K562 (cell line): ENCODE data around the gene NUP62. TPM values are rescaled to one million over a fixed set of nuclear protein-coding genes. Genes with fewer than 3 reads are reported as not detected.

ENCODE experiments used
- ATF1 ChIP-seq, 2 experiments: fragments of 450-650 bp in 1 of 2; IDR thresholded peaks; 2 replicates each; pipeline ENCODE4 v1.6.1; 2016; ENCODE audit warnings: missing compliant biosample characterization in 1 of 2, missing genetic modification characterization in 1 of 2
- BACH1 ChIP-seq: fragments of 200-800 bp; sonication (Bioruptor generic); IDR thresholded peaks from 2 replicates; pipeline ENCODE4 v1.6.1; 2016; ENCODE audit warnings: missing genetic modification characterization, missing compliant biosample characterization
- E2F1 ChIP-seq: sonication (generic); formaldehyde crosslinking; IDR thresholded peaks from 2 replicates; pipeline ENCODE4 v1.8.1; 2023; ENCODE audit warnings: mild to moderate bottlenecking, missing genetic modification reagents, moderate library complexity
- ETV1 ChIP-seq: fragments of 450-650 bp; conservative IDR thresholded peaks from 2 replicates; pipeline ENCODE4 v1.6.1; 2016; ENCODE audit warnings: missing genetic modification characterization, control low read depth, low read depth, missing compliant biosample characterization
- IFI16 ChIP-seq: fragments of 250-450 bp; sonication (Bioruptor Pico); IDR thresholded peaks from 2 replicates; pipeline ENCODE4 v2.1.2; 2022; ENCODE audit warnings: mild to moderate bottlenecking, inconsistent platforms
- KLF10 ChIP-seq: fragments of 250-450 bp; sonication (Bioruptor Pico); IDR thresholded peaks from 2 replicates; pipeline ENCODE4 v1.6.1; 2021; ENCODE audit warnings: matching md5 sums
- NEUROD1 ChIP-seq: fragments of 150-350 bp; IDR thresholded peaks from 2 replicates; pipeline ENCODE4 v1.6.1; 2014; ENCODE audit warnings: borderline replicate concordance, low read length, low read depth; ENCODE audit not compliant: partially characterized antibody
- NFRKB ChIP-seq: fragments of 450-650 bp; IDR thresholded peaks from 2 replicates; pipeline ENCODE4 v1.6.1; 2016; ENCODE audit warnings: low read depth
- OTX1 ChIP-seq: fragments of 450-650 bp; formaldehyde crosslinking; IDR thresholded peaks from 2 replicates; pipeline ENCODE4 v1.4.0; 2022; ENCODE audit warnings: mild to moderate bottlenecking
- POU5F1 ChIP-seq: fragments of 150-350 bp; IDR thresholded peaks from 2 replicates; pipeline ENCODE4 v1.6.1; 2014; ENCODE audit warnings: borderline replicate concordance, low read length, low read depth, mild to moderate bottlenecking; ENCODE audit not compliant: partially characterized antibody
- PTRF ChIP-seq: fragments of 450-650 bp; IDR thresholded peaks from 2 replicates; pipeline ENCODE4 v1.6.1; 2016; ENCODE audit warnings: mild to moderate bottlenecking, missing genetic modification characterization, missing compliant biosample characterization
- SAFB2 ChIP-seq: fragments of 200-400 bp; formaldehyde crosslinking; IDR thresholded peaks from 2 replicates; pipeline ENCODE4 v1.6.1; 2018; ENCODE audit warnings: borderline replicate concordance, low read length, low read depth, moderate library complexity; ENCODE audit not compliant: severe bottlenecking
- SRSF7 ChIP-seq: fragments of 200-400 bp; formaldehyde crosslinking; optimal IDR thresholded peaks from 2 replicates; pipeline ENCODE3; 2017; ENCODE audit warnings: mild to moderate bottlenecking, low read depth, low read length
- TAL1 ChIP-seq: fragments of 450-650 bp; IDR thresholded peaks from 2 replicates; pipeline ENCODE4 v1.6.1; 2016; ENCODE audit warnings: mild to moderate bottlenecking
- TEAD2 ChIP-seq: fragments of 450-650 bp; IDR thresholded peaks from 2 replicates; pipeline ENCODE4 v1.6.1; 2016; ENCODE audit warnings: missing genetic modification characterization, control low read depth, missing compliant biosample characterization
- TGIF2 ChIP-seq: sonication (generic); formaldehyde crosslinking; IDR thresholded peaks from 2 replicates; pipeline ENCODE4 v1.8.1; 2022; ENCODE audit warnings: mild to moderate bottlenecking, missing genetic modification reagents, moderate library complexity
- U2AF2 ChIP-seq: fragments of 200-400 bp; formaldehyde crosslinking; optimal IDR thresholded peaks from 2 replicates; pipeline ENCODE3; 2017; ENCODE audit warnings: low read depth, mild to moderate bottlenecking, low read length
- ZNF143 ChIP-seq: sonication (generic); formaldehyde crosslinking; IDR thresholded peaks from 2 replicates; pipeline ENCODE4 v1.9.0; 2022; ENCODE audit warnings: mild to moderate bottlenecking, missing genetic modification reagents
- ZNF253 ChIP-seq: fragments of 250-450 bp; sonication (Bioruptor Pico); conservative IDR thresholded peaks from 2 replicates; pipeline ENCODE4 v1.6.1; 2021; ENCODE audit warnings: mild to moderate bottlenecking
- ZNF3 ChIP-seq: fragments of 250-450 bp; sonication (Bioruptor Pico); IDR thresholded peaks from 2 replicates; pipeline ENCODE4 v1.5.0; 2021; ENCODE audit warnings: mild to moderate bottlenecking, moderate library complexity
- ZNF445 ChIP-seq: fragments of 250-450 bp; sonication (Bioruptor Pico); IDR thresholded peaks from 2 replicates; pipeline ENCODE4 v1.4.0; 2020; ENCODE audit warnings: low read depth, mild to moderate bottlenecking, moderate library complexity
- polyA plus RNA-seq, 8 experiments: library from polyadenylated mRNA; depleted of rRNA in 4 of 8; stranded (reverse) in 5 of 8; unstranded in 3 of 8; fragments of >200 nt; fragmentation: Nextera tagmentation in 2 of 8; fragmentation: Illumina TruSeq in 1 of 8; extraction: Ambion mirVana in 2 of 8; extraction: Trizol in 1 of 8; gene quantifications; 2 replicates each; pipeline versions ENCODE4 v1.2.1 to v1.2.3, GENCODE V29; 2011 to 2014; ENCODE audit warnings: inconsistent platforms in 1 of 8, missing spikeins in 1 of 8
- total RNA-seq, 7 experiments: library from RNA; depleted of rRNA in 6 of 7; stranded (reverse); fragments of >200 nt in 6 of 7; fragmentation: Illumina TruSeq in 2 of 7; extraction: Trizol in 2 of 7; gene quantifications; 2 replicates each; pipeline versions ENCODE4 v1.2.1 to v1.2.3, GENCODE V29; 2011 to 2021; ENCODE audit warnings: low replicate concordance in 1 of 7
- TF ChIP-seq, protein P1 (sequence below): sonication (generic); formaldehyde crosslinking; IDR thresholded peaks from 2 replicates; pipeline ENCODE4 v1.8.0; 2022; ENCODE audit warnings: missing genetic modification reagents, mild to moderate bottlenecking, moderate library complexity, borderline replicate concordance
- TF ChIP-seq, protein P2 (sequence below): fragments of 250-450 bp; sonication (Bioruptor Pico); IDR thresholded peaks from 2 replicates; pipeline ENCODE4 v1.8.0; 2022; ENCODE audit warnings: inconsistent platforms, mild to moderate bottlenecking, moderate library complexity, borderline replicate concordance
- TF ChIP-seq, protein P3 (sequence below), 2 experiments: fragments of 450-650 bp in 1 of 2; sonication (generic) in 1 of 2; formaldehyde crosslinking; conservative IDR thresholded peaks; 2 replicates each; pipeline versions ENCODE4 v1.4.0 to v1.8.1; 2020 to 2022; ENCODE audit warnings: mild to moderate bottlenecking in 1 of 2, missing genetic modification reagents in 1 of 2

Gene NUP62
- total and polyA plus RNA-seq, 9 of the 15 experiments (the other 6 are each of a cell fraction or from before 2014, with no cell fraction given): 16.9 to 109 (median 66.0) TPM

DNA sequence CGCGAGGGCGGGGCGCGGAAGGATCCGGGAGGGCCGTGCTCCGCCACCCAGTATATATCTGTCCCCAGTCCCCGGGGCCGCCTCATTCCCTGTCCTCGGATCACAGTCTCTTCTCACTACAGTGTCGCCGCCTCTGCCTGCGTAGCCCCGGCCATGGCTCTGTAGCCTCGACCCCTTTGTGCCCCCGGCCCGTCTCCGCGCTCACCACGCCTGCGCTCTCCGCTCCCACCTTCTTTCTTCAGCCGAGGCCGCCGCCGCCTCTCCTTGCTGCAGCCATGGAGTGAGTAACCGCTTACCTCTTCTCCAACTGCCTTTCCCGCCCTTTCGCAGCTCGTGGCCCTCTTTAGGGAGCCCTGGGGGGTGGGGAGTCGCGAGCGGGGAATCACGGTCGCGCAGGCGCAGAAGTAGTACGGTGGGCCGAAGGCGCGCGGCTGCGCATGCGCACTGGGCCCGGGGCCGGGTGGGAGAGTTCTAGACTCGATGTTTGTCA, at the start of gene NUP62, which contains the start of gene ATF5 (continued):
- TF ChIP-seq ZNF253 (CRISPR knock-in tag): no peak
- TF ChIP-seq, protein P1, sequence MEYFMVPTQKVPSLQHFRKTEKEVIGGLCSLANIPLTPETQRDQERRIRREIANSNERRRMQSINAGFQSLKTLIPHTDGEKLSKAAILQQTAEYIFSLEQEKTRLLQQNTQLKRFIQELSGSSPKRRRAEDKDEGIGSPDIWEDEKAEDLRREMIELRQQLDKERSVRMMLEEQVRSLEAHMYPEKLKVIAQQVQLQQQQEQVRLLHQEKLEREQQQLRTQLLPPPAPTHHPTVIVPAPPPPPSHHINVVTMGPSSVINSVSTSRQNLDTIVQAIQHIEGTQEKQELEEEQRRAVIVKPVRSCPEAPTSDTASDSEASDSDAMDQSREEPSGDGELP (CRISPR knock-in tag): peak; percentile 75
- no peak for TF ChIP-seq SRSF7
- TF ChIP-seq E2F1: peak; percentile 88
- no peak for TF ChIP-seq U2AF2
- TF ChIP-seq, protein P2, sequence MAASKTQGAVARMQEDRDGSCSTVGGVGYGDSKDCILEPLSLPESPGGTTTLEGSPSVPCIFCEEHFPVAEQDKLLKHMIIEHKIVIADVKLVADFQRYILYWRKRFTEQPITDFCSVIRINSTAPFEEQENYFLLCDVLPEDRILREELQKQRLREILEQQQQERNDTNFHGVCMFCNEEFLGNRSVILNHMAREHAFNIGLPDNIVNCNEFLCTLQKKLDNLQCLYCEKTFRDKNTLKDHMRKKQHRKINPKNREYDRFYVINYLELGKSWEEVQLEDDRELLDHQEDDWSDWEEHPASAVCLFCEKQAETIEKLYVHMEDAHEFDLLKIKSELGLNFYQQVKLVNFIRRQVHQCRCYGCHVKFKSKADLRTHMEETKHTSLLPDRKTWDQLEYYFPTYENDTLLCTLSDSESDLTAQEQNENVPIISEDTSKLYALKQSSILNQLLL (CRISPR knock-in tag): no peak
- no peak for TF ChIP-seq ATF1 (CRISPR knock-in tag; IDR thresholded peaks at IDR 0.05)
- TF ChIP-seq ATF1 (tag; IDR thresholded peaks at IDR 0.05): no peak
- no peak for TF ChIP-seq ZNF445 (CRISPR knock-in tag)
- TF ChIP-seq KLF10: peak; percentile 74; the same call in 1 of the 2 replicates
- TF ChIP-seq TAL1: 0 out of 2 replicates have a peak, but pooled peaks have one; percentile 12
- no peak; the same call in 1 of the 2 replicates for TF ChIP-seq ETV1 (tag)
- TF ChIP-seq, protein P3, sequence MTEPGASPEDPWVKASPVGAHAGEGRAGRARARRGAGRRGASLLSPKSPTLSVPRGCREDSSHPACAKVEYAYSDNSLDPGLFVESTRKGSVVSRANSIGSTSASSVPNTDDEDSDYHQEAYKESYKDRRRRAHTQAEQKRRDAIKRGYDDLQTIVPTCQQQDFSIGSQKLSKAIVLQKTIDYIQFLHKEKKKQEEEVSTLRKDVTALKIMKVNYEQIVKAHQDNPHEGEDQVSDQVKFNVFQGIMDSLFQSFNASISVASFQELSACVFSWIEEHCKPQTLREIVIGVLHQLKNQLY (CRISPR knock-in tag; conservative IDR thresholded peaks at IDR 0.05): peak in 1 of 2 experiments; percentile 81; a peak in 1 of 4 replicates
- peak; percentile 45 for TF ChIP-seq POU5F1
- TF ChIP-seq PTRF (tag): no peak
- TF ChIP-seq OTX1 (CRISPR knock-in tag): peak; percentile 84
- TF ChIP-seq BACH1: no peak
- TF ChIP-seq NFRKB: peak; percentile 98
- TF ChIP-seq TGIF2 (CRISPR knock-in tag): no peak
- no peak for TF ChIP-seq TEAD2
- no peak for TF ChIP-seq ZNF3 (CRISPR knock-in tag)
- no peak for TF ChIP-seq SAFB2
- TF ChIP-seq NEUROD1: no peak
- no peak for TF ChIP-seq ZNF143 (CRISPR knock-in tag)
- no peak for TF ChIP-seq IFI16 (CRISPR knock-in tag)
